ACHN (cell line): Measurements from ENCODE around the gene COPRS.

Experiments
- DNase-seq: peaks from one replicate; pipeline ENCODE4 v3.0.0-alpha.2; 2015
- in situ Hi-C: cut with HindIII; loops from 2 replicates; pipeline ENCODE4 v1.10.0; 2017; ENCODE audit warnings: low sequenced_read_pairs, low pct_ligation_motif_present, low pct_unique_long_range_greater_than_20kb

Gene COPRS

GRCh38 chr17:31858642-31859486 is at the start of gene COPRS:
Gene COPRS, minus strand, starts transcription at chr17:31859244. Its CDS starts 45 bp downstream, at chr17:31859199.
- in situ Hi-C loops = no loop called here
- DNase-seq = peak; percentile 89

GRCh38 chr17:31908386-31908785 is 49.3 kb upstream of the COPRS start:
- DNase-seq = no peak
- in situ Hi-C loops = no loop called here

GRCh38 chr17:31907342-31907962 is 48.4 kb upstream of the COPRS start:
- DNase-seq = no peak
- in situ Hi-C loops = no loop called here

- in situ Hi-C loops = no loop called here
- DNase-seq = no peak
These were observed 44.4 kb upstream of the COPRS start for GRCh38 chr17:31903401-31903800.

GRCh38 chr17:31902693-31903092 is 43.6 kb upstream of the COPRS start:
- DNase-seq = no peak
- in situ Hi-C loops = no loop called here

GRCh38 chr17:31900877-31901276 is 41.8 kb upstream of the COPRS start:
- in situ Hi-C loops = no loop called here
- DNase-seq = peak; percentile 37

- in situ Hi-C loops = no loop called here
- no peak for DNase-seq
These were observed 29.1 kb upstream of the COPRS start for GRCh38 chr17:31888124-31888523.

- in situ Hi-C loops = no loop called here
- no peak for DNase-seq
These were observed 23.5 kb upstream of the COPRS start for GRCh38 chr17:31882571-31882970.

GRCh38 chr17:31880311-31880710 is 21.3 kb upstream of the COPRS start:
- DNase-seq = no peak
- in situ Hi-C loops = no loop called here

GRCh38 chr17:31878703-31879073 is 19.6 kb upstream of the COPRS start:
- no peak for DNase-seq
- in situ Hi-C loops = no loop called here

GRCh38 chr17:31877911-31878702 is 19.1 kb upstream of the COPRS start:
- DNase-seq = peak; percentile 23

GRCh38 chr17:31877341-31877740 is 18.3 kb upstream of the COPRS start:
- peak; percentile 15 for DNase-seq
- in situ Hi-C loops = no loop called here

More at GRCh38 chr17:31877911-31878702, 19.1 kb upstream of the COPRS start:
- in situ Hi-C loops = no loop called here

GRCh38 chr17:31875081-31875480 is 16.0 kb upstream of the COPRS start:
- DNase-seq = no peak
- in situ Hi-C loops = no loop called here

- no peak for DNase-seq
- in situ Hi-C loops = no loop called here
These were observed 10.9 kb upstream of the COPRS start for GRCh38 chr17:31869797-31870568.

- in situ Hi-C loops = no loop called here
- DNase-seq = no peak
These were observed 10.0 kb upstream of the COPRS start for GRCh38 chr17:31869031-31869430.

GRCh38 chr17:31859487-31860008 is 504 bp upstream of the COPRS start:
- in situ Hi-C loops = no loop called here
- no peak for DNase-seq

- no peak for DNase-seq
- in situ Hi-C loops = no loop called here
These were observed 963 bp downstream of the COPRS start for GRCh38 chr17:31857920-31858641.

GRCh38 chr17:31856750-31857149 is 2.3 kb downstream of the COPRS start:
- no peak for DNase-seq
- in situ Hi-C loops = no loop called here
